HEK293 (cell line): ENCODE results near the gene IL1B.

Experiments used
- CTCF ChIP-seq: fragments of 450-650 bp; formaldehyde crosslinking; IDR thresholded peaks from 2 replicates; pipeline ENCODE4 v1.5.1; 2016; ENCODE audit warnings: missing biosample characterization, missing genetic modification characterization
- GFI1B ChIP-seq: fragments of 450-650 bp; formaldehyde crosslinking; IDR thresholded peaks from 2 replicates; pipeline ENCODE4 v1.5.1; 2016; ENCODE audit warnings: missing biosample characterization, missing genetic modification characterization
- KLF8 ChIP-seq: fragments of 450-650 bp; formaldehyde crosslinking; IDR thresholded peaks from 2 replicates; pipeline ENCODE4 v1.5.1; 2016; ENCODE audit warnings: missing biosample characterization, missing genetic modification characterization
- SCRT2 ChIP-seq: fragments of 450-650 bp; formaldehyde crosslinking; IDR thresholded peaks from 2 replicates; pipeline ENCODE4 v1.5.1; 2016; ENCODE audit warnings: missing biosample characterization, missing genetic modification characterization
- TSHZ1 ChIP-seq: fragments of 450-650 bp; formaldehyde crosslinking; IDR thresholded peaks from 2 replicates; pipeline ENCODE4 v1.5.1; 2016; ENCODE audit warnings: missing biosample characterization, missing genetic modification characterization, borderline replicate concordance

- TF ChIP-seq SCRT2 (tag by site-specific recombination) (no peak), CTCF (tag by site-specific recombination) (no peak), KLF8 (tag by site-specific recombination) (no peak), TSHZ1 (tag by site-specific recombination) (no peak), GFI1B (tag by site-specific recombination) (no peak)
Observed at GRCh38 chr2:112876971-112877361, 40.4 kb upstream of the IL1B start.
